Activated CD8-positive, alpha-beta T cell treated with anti-CD3 and anti-CD28 coated beads, Interleukin-2, amount 10 ng/mL, durations not matched to agents 7 days and 5 days (primary cell): ENCODE measurements around the gene SLC16A4. TPM values are rescaled to one million over a fixed set of nuclear protein-coding genes. Genes with fewer than 3 reads are reported as not detected.

Experiments used
- ATAC-seq: fragments of 150-1000 bp; cut with Tn5 transposase; one replicate; pipeline ENCODE4 v1.10.0; 2021; ENCODE audit warnings: moderate library complexity
- CTCF ChIA-PET: fragments of 350-600 bp; sonication (Branson Sonifier 250); formaldehyde crosslinking; loops from one replicate; lab custom pipeline; 2021; ENCODE audit warnings: antibody characterized with exemption; lab: Charles Lee
- POLR2A ChIA-PET: fragments of 350-600 bp; sonication (Branson Sonifier 250); formaldehyde crosslinking; loops from one replicate; lab custom pipeline; 2021; ENCODE audit warnings: antibody characterized with exemption; lab: Charles Lee
- DNase-seq: peaks from one replicate; pipeline ENCODE4 v3.0.0-alpha.2; 2020
- H3K27ac Mint-ChIP-seq: one replicate; pipeline ENCODE4 v1.8.0; 2021; ENCODE audit warnings: mild to moderate bottlenecking, mixed read lengths
- H3K27me3 Mint-ChIP-seq: one replicate; pipeline ENCODE4 v1.8.0; 2021; ENCODE audit warnings: low read depth, mixed read lengths
- H3K36me3 Mint-ChIP-seq: one replicate; pipeline ENCODE4 v1.8.0; 2021; ENCODE audit warnings: low read depth, mixed read lengths
- H3K4me1 Mint-ChIP-seq: one replicate; pipeline ENCODE4 v1.8.0; 2021; ENCODE audit warnings: low read depth, mixed read lengths
- H3K4me3 Mint-ChIP-seq: one replicate; pipeline ENCODE4 v1.8.0; 2021; ENCODE audit warnings: mild to moderate bottlenecking, mixed read lengths
- H3K9me3 Mint-ChIP-seq: one replicate; pipeline ENCODE4 v1.8.0; 2022; ENCODE audit warnings: mixed read lengths; ENCODE audit not compliant: insufficient read depth
- total RNA-seq, 2 experiments: library from RNA; stranded (reverse); gene quantifications; one replicate each; pipeline ENCODE4 v1.2.3, GENCODE V29; 2021

The SLC16A4 gene
- total RNA-seq, 2 experiments from 2014 or later = 0.23 to 0.26 TPM

DNA sequence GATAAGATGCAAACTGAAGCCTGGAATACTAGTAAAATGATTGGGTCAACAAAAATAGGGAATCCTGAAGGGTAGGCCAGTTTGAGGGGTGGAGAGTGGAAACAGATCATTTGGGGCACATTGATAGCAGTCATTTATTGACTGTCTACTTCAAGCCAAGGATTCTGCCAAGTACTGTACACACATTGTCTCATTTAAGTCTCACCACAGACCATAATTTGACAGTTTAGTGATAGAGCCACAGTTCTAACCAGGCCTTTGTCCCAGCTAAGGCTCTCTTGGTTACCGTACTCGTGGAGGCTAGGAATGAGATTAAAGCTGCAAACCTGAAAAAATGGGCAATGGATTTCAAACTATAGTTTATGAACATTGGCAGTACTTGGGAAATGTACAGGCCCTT lies 40.5 kb downstream of the SLC16A4 start:
- DNase-seq (no peak), ATAC-seq (peak; percentile 38)
- H3K4me3 Mint-ChIP-seq = no peak overlapping the region
- H3K27me3 Mint-ChIP-seq = no peaks in the 10 kb centered on the region
- peaks cover 66% of the 10 kb centered on the region for H3K4me1 Mint-ChIP-seq
- POLR2A ChIA-PET = interaction anchor here (1.0 to 6.1 kb wide), 2 partner anchors 11 to 143 kb away, joined by 3 to 45 read pairs; partner anchors contain the start of gene RBM15
- no peak overlapping the region for H3K27ac Mint-ChIP-seq
- no peaks in the 10 kb centered on the region for H3K9me3 Mint-ChIP-seq
- CTCF ChIA-PET = interaction anchor here (1.2 to 6.6 kb wide), 3 partner anchors 12 to 142 kb away, joined by 3 to 31 read pairs (median 28); partner anchors contain the start of genes KCNC4 and RBM15
- H3K36me3 Mint-ChIP-seq = peaks cover 58% of the 10 kb centered on the region

DNA sequence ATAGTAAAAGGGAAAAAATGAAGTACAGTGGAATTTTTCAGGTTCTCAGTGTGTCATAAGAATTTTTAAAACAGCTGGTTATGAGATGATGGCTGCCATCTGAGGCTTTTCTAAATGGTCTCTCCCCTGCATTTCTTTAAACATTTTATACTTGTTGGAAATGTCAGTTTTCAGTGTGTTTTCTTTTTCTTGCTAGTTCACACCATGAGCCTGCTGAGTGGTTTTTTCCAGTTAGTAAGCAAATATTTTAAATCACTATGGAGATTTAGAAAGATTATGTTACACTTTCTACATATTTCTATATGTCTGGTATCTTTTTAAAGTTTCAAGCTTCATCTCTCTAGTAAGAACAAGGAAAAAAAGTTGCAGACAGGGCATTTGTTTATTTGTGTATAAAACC lies 42.1 kb downstream of the SLC16A4 start:
- DNase-seq (no peak), ATAC-seq (no peak)
- Mint-ChIP-seq H3K4me3 (peak overlapping the region; percentile 44), H3K4me1 (peaks cover 76% of the 10 kb centered on the region), H3K27ac (no peak overlapping the region), H3K36me3 (peaks cover 67% of the 10 kb centered on the region), H3K27me3 (no peaks in the 10 kb centered on the region), H3K9me3 (no peaks in the 10 kb centered on the region)
- ChIA-PET CTCF (interaction anchor here (0.8 to 6.6 kb wide), 9 partner anchors 10 to 418 kb away, joined by 3 to 31 read pairs (median 5); partner anchors contain the start of genes KCNC4 and RBM15), POLR2A (interaction anchor here (6.1 kb wide), 1 partner anchor 10 kb away, joined by 45 read pairs; the partner anchor contains the start of gene RBM15)

DNA sequence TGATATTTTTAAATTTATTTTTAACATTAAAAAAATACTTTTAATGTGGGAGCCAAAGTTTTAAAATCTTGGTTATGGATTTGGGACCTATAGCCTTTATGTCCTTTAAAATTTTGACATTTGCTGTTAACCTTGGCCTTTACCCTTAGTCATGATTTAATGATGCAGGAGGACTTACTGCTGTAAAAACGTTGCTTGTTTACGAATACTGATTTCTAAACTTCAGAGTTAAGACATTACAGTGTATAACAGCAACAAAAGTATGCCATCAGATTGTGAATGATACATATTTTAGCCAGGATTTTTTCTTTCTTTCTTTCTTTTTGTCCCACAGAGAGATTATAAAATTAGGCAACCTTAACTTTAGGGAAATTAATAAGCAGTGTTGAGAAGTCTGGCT lies 42.8 kb downstream of the SLC16A4 start:
- Mint-ChIP-seq H3K27ac (no peak overlapping the region), H3K36me3 (peaks cover 68% of the 10 kb centered on the region), H3K4me3 (no peak overlapping the region), H3K9me3 (no peaks in the 10 kb centered on the region), H3K4me1 (peaks cover 78% of the 10 kb centered on the region), H3K27me3 (no peaks in the 10 kb centered on the region)
- no peak for DNase-seq
- no peak for ATAC-seq
- POLR2A ChIA-PET = interaction anchor here (6.1 kb wide), 1 partner anchor 9 kb away, joined by 45 read pairs; the partner anchor contains the start of gene RBM15
- CTCF ChIA-PET = interaction anchor here (1.2 to 6.6 kb wide), 7 partner anchors 10 to 148 kb away, joined by 3 to 31 read pairs (median 5); partner anchors contain the start of genes KCNC4 and RBM15

DNA sequence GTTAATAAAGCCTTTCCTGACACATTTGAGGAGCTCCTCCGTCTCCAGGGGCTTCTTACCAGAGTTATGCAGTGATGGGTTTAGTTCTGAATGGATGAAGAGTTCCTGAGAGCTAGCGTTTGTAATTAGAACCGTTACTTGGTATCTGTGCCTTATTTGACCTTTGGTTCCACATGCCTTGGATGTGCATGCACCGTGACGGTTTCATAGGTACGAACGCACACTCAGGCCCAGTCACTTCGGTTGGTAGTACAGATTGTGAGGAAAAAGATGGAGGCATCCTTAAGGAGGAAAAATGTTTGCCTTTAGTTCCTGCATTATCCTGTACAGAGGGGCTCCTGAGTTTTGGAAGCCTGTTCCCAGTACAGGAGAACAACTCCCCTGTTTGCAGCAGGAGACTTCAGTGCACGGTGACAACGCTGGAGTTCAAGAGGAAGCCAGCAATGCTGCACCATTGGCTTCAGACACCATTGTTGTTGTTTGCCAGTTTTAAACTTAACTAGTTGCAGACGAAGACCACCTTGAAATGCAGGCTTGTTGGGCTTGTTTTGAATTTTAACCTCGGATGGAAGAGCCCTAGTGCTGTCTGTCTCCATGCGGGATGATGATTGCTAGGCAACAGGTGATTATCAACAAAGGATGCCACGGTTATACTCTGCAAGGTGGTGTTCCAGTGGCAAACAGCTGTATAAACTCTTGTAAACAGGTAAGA lies 43.5 kb downstream of the SLC16A4 start:
- ATAC-seq (no peak), DNase-seq (no peak)
- no peaks in the 10 kb centered on the region for H3K27me3 Mint-ChIP-seq
- no peak overlapping the region for H3K27ac Mint-ChIP-seq
- ChIA-PET CTCF (interaction anchor here (1.2 to 6.6 kb wide), 3 partner anchors 9 to 149 kb away, joined by 4 to 31 read pairs (median 5); partner anchors contain the start of genes KCNC4 and RBM15), POLR2A (interaction anchor here (6.1 kb wide), 1 partner anchor 8 kb away, joined by 45 read pairs; the partner anchor contains the start of gene RBM15)
- no peaks in the 10 kb centered on the region for H3K9me3 Mint-ChIP-seq
- peak overlapping the region; percentile 29 for H3K4me3 Mint-ChIP-seq
- peaks cover 75% of the 10 kb centered on the region for H3K36me3 Mint-ChIP-seq
- peaks cover 84% of the 10 kb centered on the region for H3K4me1 Mint-ChIP-seq

DNA sequence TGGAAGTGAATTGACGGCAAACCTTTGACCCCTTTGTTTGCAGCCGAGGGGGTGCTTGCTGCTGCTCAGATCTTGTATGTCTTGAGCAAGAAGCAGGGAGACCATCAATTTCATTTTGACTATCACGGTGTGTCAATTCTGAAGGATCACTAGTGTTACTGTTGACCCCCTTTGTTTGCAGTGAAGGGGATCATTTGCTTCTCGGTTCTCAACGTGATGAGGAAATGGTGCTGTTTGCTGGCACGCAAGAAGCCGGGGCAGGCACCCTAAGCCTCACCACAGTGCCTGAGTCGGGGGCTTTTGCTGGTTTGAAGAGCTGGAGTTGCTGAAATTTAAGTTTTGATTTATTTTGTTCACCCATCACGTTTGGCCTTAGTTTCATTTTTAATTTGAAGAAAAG lies 44.1 kb downstream of the SLC16A4 start:
- ATAC-seq (no peak), DNase-seq (no peak)
- Mint-ChIP-seq H3K4me1 (peaks cover 89% of the 10 kb centered on the region), H3K36me3 (peaks cover 79% of the 10 kb centered on the region), H3K27me3 (no peaks in the 10 kb centered on the region), H3K27ac (no peak overlapping the region), H3K4me3 (no peak overlapping the region), H3K9me3 (no peaks in the 10 kb centered on the region)
- ChIA-PET CTCF (interaction anchor here (1.2 to 6.6 kb wide), 2 partner anchors 8 to 138 kb away, joined by 4 to 31 read pairs; partner anchors contain the start of genes KCNC4 and RBM15), POLR2A (interaction anchor here (6.1 kb wide), 1 partner anchor 8 kb away, joined by 45 read pairs; the partner anchor contains the start of gene RBM15)

DNA sequence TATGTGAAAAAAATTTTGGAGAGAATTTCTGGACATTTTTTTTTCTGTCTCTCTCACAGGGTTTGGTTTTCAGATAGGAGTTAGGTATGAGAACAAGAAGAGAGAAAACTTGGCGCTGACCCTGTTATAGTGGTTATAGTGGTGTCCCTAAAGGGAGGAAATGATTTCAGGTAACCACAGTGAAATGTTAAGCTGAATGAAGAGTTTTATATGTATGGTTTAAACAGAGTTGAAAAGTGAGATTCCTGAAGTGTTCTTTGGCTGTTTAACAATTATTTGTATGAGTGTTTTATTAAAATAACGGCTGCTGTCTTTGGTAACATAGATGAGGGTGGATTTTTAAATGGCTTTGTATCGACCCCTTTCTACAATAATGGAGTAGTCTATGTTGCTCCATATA lies 45.3 kb downstream of the SLC16A4 start:
- Mint-ChIP-seq H3K27ac (no peak overlapping the region), H3K27me3 (no peaks in the 10 kb centered on the region), H3K4me1 (peaks cover 91% of the 10 kb centered on the region), H3K9me3 (no peaks in the 10 kb centered on the region), H3K36me3 (peaks cover 87% of the 10 kb centered on the region), H3K4me3 (peak overlapping the region; percentile 13)
- ATAC-seq = peak; percentile 50
- DNase-seq = no peak
- ChIA-PET CTCF (interaction anchor here (6.6 kb wide), 1 partner anchor 137 kb away, joined by 31 read pairs; the partner anchor contains the start of gene KCNC4), POLR2A (no interaction called here)

DNA sequence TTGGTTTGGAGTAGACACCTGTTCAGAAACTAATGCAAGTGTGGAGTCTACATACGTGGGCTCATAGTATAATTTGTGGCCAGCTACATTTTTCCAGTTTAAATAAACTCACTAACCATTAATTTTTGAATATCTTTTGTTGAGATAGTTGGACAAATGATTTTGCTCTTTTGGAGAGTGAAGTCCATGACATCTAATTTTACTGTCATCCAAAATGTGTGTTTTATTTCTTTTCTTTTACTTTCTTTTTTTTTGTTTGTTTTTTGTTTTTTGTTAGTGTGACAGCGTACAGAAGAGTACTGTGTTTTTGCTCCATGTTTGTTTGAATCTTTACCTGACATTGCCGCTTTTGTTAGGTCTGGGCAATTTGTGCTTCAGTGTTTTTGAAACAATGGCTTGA lies 46.7 kb downstream of the SLC16A4 start:
- H3K9me3 Mint-ChIP-seq = no peaks in the 10 kb centered on the region
- ChIA-PET CTCF (interaction anchor here (0.9 to 1.2 kb wide), 2 partner anchors 137 to 309 kb away, joined by 3 read pairs; no protein-coding TSS in a partner anchor), POLR2A (interaction anchor here (1.0 kb wide), 1 partner anchor 134 kb away, joined by 6 read pairs; the partner anchor contains the start of gene KCNC4)
- DNase-seq (no peak), ATAC-seq (no peak)
- H3K4me1 Mint-ChIP-seq = peaks cover 84% of the 10 kb centered on the region
- H3K27ac Mint-ChIP-seq = peak overlapping the region; percentile 32
- no peak overlapping the region for H3K4me3 Mint-ChIP-seq
- no peaks in the 10 kb centered on the region for H3K27me3 Mint-ChIP-seq
- peaks cover 87% of the 10 kb centered on the region for H3K36me3 Mint-ChIP-seq

DNA sequence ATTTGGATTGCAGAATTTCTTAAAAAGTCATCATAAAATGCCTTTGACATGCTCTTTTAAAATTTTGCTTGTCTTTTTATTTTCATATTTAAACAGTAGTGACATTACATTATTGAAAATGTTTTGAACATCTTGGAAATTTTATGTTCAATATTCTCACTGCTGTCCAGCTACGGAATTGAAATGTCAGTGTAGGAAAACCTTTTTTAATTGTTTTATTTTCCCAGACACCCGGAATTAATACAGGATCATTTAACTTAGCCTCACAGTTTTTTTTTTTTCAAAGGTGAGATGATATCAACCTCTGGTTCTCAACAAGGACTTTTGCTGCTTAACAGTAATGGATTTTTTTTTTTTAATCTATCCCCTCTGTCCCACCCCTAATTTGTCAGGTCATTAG lies 47.6 kb downstream of the SLC16A4 start:
- ChIA-PET CTCF (interaction anchor here (0.7 to 1.2 kb wide), 3 partner anchors 136 to 1664 kb away, joined by 3 read pairs; no protein-coding TSS in a partner anchor), POLR2A (interaction anchor here (0.7 to 1.0 kb wide), 2 partner anchors 8 to 133 kb away, joined by 3 to 6 read pairs; partner anchors contain the start of gene KCNC4)
- no peak for DNase-seq
- peak overlapping the region; percentile 35 for H3K27ac Mint-ChIP-seq
- no peak overlapping the region for H3K4me3 Mint-ChIP-seq
- peaks cover 78% of the 10 kb centered on the region for H3K36me3 Mint-ChIP-seq
- peaks cover 75% of the 10 kb centered on the region for H3K4me1 Mint-ChIP-seq
- no peak for ATAC-seq
- no peaks in the 10 kb centered on the region for H3K9me3 Mint-ChIP-seq
- H3K27me3 Mint-ChIP-seq = no peaks in the 10 kb centered on the region

DNA sequence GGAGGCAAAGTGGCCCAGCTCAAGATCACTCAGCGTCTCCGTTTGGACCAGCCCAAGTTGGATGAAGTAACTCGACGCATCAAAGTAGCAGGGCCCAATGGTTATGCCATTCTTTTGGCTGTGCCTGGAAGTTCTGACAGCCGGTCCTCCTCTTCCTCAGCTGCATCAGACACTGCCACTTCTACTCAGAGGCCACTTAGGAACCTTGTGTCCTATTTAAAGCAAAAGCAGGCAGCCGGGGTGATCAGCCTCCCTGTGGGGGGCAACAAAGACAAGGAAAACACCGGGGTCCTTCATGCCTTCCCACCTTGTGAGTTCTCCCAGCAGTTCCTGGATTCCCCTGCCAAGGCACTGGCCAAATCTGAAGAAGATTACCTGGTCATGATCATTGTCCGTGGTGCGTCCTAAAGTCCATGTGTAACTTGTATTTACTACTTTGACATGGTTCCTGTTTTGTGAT lies 48.9 kb downstream of the SLC16A4 start:
- no peak for DNase-seq
- POLR2A ChIA-PET = no interaction called here
- H3K4me3 Mint-ChIP-seq = no peak overlapping the region
- ATAC-seq = no peak
- H3K4me1 Mint-ChIP-seq = peaks cover 63% of the 10 kb centered on the region
- no peaks in the 10 kb centered on the region for H3K27me3 Mint-ChIP-seq
- H3K9me3 Mint-ChIP-seq = no peaks in the 10 kb centered on the region
- CTCF ChIA-PET = interaction anchor here (0.6 to 1.5 kb wide), 3 partner anchors 10 to 134 kb away, joined by 3 to 4 read pairs (median 3); no protein-coding TSS in a partner anchor
- H3K27ac Mint-ChIP-seq = peak overlapping the region; percentile 24
- H3K36me3 Mint-ChIP-seq = peaks cover 67% of the 10 kb centered on the region

DNA sequence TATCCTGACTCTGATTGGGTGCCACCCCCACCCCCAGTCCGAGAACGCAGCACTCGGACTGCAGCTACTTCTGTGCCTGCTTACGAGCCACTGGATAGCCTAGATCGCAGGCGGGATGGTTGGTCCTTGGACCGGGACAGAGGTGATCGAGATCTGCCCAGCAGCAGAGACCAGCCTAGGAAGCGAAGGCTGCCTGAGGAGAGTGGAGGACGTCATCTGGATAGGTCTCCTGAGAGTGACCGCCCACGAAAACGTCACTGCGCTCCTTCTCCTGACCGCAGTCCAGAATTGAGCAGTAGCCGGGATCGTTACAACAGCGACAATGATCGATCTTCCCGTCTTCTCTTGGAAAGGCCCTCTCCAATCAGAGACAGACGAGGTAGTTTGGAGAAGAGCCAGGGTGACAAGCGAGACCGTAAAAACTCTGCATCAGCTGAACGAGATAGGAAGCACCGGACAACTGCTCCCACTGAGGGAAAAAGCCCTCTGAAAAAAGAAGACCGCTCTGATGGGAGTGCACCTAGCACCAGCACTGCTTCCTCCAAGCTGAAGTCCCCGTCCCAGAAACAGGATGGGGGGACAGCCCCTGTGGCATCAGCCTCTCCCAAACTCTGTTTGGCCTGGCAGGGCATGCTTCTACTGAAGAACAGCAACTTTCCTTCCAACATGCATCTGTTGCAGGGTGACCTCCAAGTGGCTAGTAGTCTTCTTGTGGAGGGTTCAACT lies 49.5 kb downstream of the SLC16A4 start:
- H3K36me3 Mint-ChIP-seq = peaks cover 61% of the 10 kb centered on the region
- CTCF ChIA-PET = interaction anchor here (1.0 to 1.5 kb wide), 2 partner anchors 119 to 133 kb away, joined by 3 to 4 read pairs; no protein-coding TSS in a partner anchor
- H3K27me3 Mint-ChIP-seq = no peaks in the 10 kb centered on the region
- ATAC-seq = no peak
- POLR2A ChIA-PET = interaction anchor here (3.5 kb wide), 1 partner anchor 139 kb away, joined by 26 read pairs; no protein-coding TSS in a partner anchor
- H3K9me3 Mint-ChIP-seq = no peaks in the 10 kb centered on the region
- no peak for DNase-seq
- no peak overlapping the region for H3K4me3 Mint-ChIP-seq
- H3K4me1 Mint-ChIP-seq = peaks cover 63% of the 10 kb centered on the region
- no peak overlapping the region for H3K27ac Mint-ChIP-seq

DNA sequence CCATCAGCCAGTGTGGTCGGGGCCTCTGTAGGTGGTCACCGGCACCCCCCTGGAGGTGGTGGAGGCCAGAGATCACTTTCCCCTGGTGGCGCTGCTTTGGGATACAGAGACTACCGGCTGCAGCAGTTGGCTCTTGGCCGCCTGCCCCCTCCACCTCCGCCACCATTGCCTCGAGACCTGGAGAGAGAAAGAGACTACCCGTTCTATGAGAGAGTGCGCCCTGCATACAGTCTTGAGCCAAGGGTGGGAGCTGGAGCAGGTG lies 50.7 kb downstream of the SLC16A4 start:
- no peak overlapping the region for H3K4me3 Mint-ChIP-seq
- ChIA-PET CTCF (interaction anchor here (1.0 to 5.2 kb wide), 3 partner anchors 10 to 143 kb away, joined by 4 to 87 read pairs (median 28); partner anchors contain the start of gene KCNC4), POLR2A (interaction anchor here (0.9 to 4.1 kb wide), 11 partner anchors 9 to 539 kb away, joined by 3 to 69 read pairs (median 7); partner anchors contain the start of genes KCNC4, LAMTOR5 and STRIP1)

More for the DNA sequence above, 50.7 kb downstream of the SLC16A4 start:
- Mint-ChIP-seq H3K27me3 (no peaks in the 10 kb centered on the region), H3K36me3 (peaks cover 51% of the 10 kb centered on the region), H3K27ac (no peak overlapping the region), H3K9me3 (no peaks in the 10 kb centered on the region), H3K4me1 (peaks cover 61% of the 10 kb centered on the region)
- ATAC-seq = no peak
- DNase-seq = peak; percentile 33
